Measurements from ENCODE around the gene EXOC5.
"Not testable (repeated sequence)": the region's sequence is repeated elsewhere in the genome, so short reads cannot be mapped to it uniquely, and the experiment has no call there.

Gene EXOC5

DNA sequence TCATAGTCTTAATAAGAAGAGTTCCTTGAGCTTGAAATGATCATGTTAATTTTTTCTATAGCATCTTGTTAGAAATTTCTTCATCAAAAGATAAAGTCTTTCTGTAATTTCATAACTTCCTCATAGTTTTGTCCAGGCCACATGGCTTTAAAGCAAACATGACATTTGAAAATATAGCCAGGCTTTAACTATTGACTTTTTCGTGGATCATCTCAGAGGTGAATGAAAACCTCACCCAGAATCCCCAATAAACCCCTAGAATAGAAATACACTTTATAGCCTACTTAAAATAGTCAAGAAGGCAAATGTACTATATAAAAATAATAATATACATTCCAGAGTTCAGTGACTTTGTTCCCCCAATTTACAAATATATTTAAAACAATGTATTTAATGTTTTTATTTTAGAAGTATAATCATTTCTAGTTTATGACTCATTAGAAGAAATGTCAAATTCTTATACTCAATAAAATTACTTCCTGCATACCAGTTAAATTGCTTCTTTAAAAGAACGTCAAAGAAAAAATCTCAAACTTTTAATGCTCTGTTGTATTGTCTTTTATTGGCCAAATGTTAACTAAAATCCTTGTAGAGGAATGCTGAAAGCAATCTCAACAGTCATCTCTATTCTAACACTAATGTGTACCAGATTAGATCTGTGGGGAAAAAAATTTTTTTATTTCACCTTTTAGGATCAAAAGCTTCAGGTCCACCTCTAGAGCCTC lies 21.6 kb downstream of the EXOC5 start:
- DNase-seq: no peak

DNA sequence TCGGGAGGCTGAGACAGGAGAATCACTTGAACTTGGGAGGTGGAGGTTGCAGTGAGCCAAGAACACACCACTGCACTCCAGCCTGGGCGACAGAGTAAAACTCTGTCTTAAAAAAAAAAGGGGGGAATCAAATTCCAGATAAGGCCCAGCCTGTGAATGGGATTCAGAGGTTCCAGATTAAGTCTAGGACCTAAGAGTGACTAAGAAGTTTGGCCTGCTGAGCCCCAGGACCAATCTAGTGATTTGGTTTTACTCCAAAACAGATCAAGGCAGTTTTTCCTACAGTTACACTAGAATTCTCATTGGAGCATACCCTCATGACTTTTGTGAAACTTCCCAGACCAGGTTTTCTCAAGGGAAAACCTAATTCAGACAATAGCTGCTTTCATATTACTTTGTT lies 22.8 kb downstream of the EXOC5 start:
- no peak for DNase-seq

DNA sequence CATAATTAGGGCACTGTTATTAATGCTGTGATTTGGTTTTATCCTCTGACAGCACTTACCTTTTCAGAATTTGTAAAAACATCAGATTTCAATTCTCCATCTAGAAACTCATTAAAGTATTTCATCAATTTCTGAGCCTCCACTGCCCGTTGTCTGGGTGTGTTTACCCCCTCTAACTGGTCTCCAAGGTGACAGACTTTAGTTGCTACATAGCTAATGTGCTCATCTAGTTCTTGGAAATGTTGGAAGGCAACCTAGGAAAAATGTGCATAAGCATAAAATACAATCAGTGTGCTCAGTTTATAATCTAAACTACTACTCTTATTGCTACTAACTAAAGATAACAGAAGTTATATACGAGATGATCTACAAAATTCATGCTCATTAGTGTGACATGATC lies 24.6 kb downstream of the EXOC5 start:
- no peak for DNase-seq

DNA sequence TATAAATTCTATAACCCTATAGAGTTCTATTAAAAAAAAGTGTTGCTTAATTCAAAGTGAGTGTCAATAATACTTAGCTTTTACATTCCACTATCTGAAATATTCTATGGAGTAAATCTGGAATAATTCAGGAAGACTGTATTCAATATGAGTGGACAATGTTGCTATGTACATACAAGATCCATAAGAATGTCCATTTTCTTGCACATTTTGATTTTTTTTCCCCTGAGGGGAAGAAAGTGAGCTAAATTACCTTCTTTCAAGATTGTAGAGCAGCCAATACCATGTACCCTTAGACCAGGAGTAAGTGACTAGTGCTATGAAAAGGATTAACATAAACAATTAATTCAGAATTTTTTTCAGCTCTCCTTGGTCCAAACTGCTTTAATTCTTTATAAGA lies 25.4 kb downstream of the EXOC5 start:
- no peak for DNase-seq

DNA sequence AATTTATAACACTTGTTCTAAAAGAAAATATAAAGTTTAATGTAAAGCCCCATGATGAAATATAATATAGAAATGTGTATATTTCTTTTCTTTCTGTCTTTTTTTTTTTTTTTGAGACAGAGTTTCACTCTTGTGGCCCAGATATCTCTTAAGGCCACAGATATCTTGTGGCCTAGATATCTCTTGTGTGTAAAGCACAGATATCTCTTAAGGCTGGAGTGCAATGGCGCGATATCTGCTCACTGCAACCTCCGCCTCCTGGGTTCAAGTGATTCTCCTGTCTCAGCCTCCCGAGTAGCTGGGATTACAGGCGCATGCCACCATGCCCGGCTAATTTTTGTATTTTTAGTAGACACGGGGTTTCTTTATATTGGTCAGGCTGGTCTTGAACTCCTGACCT lies 28.6 kb downstream of the EXOC5 start:
- not testable (repeated sequence) for DNase-seq

DNA sequence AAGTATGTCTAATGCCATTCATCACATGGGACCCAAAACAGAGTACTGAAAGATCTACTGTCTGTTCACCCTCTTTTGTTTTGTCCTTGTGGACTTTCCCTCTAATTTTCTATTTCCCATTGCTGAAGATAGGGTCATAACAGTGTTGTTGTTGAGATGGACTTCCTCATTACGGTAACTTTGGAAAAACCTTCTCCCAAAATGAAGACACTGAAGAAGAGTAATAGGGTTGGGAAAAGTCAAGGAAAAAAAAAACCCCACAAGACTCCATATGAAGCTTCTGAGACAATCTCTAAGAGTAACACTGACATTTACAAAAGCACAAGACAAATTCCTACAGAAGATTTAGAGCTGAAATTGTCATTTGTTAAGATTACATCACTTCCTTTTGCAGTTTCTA lies 36.7 kb downstream of the EXOC5 start:
- DNase-seq: no peak

DNA sequence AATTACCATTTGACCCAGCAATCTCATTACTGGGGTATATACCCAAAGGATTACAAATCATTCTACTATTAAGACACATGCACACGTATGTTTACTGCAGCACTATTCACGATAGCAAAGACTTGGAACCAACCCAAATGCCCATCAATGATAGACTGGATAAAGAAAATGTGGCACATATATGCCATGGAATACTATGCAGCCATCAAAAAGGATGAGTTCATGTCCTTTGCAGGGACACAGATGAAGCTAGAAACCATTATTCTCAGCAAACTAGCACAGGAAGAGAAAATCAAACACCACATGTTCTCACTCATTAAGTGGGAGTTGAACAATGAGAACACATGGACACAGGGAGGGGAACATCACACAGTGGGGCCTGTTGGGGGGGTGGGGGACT lies 40.4 kb downstream of the EXOC5 start:
- DNase-seq: not testable (repeated sequence)

DNA sequence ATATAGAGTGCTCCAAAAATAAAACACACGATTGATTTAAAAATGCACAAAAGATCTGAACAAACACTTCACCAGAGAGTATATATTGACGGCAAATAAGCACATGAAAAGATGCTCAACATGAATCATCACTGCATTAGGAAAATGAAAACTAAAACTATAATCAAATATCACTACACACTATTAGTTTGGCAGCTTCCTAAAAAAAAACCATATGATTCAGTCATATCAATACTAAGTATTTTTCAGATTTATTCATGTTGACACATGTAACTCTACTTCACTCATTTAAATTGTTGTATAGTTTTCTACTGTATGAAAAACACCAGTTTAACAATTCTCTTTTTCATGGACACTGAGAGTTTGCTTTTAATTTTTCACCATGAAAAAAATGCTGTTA lies 41.6 kb downstream of the EXOC5 start:
- DNase-seq: no peak

DNA sequence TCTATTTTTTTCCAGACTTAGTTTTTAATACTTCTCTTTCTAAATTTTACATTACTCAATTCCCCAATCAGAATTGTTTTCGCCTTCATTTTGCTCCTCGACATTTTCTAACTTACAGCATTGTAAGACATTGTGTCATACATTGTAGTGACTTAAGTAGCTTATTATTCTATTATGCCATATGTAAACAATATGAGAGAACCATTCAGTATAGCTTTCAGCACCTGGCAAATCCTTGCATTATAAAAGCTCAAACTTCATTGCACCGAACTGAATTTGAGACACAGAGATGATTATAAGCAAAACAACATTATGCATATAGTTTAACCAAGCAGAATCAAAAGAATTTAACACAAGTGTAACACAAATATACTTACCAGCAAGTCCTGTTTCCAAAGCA lies 46.8 kb downstream of the EXOC5 start:
- DNase-seq: no peak

DNA sequence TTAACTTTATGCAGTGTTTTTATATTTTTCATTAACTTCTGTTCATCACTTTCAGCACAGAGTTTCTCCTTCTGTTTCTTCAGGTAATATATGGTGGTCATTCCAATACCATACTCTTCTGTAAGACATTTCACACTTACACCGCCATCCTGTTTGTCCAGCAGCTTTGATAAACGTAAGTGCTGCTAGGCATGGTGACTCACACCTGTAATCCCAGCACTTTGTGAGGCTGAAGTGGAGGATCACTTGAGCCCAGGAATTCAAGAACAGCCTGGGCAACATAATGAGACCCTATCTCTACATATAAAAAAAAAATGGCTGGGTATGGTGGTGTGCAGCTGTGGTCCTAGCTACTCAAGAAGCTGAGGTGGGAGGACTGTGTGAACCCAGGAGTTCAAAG lies 55.8 kb downstream of the EXOC5 start:
- DNase-seq: no peak

DNA sequence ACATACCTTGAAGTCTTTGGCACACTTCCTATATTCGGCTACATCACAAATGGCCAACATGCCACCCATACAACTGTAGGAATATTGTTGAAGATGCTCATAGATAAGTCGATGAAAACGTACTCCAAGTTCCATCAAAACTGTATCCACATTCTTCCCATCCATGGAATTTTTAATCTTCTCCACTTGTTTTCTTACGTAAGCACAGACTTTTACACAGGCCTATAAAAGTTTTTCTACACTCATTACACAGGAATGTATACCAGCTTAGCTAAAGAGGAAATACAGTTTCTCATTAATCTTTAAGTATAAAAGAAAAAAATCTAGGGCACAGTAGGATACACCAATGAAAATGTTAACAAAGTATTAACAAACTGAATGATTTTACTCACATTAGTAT lies 59.1 kb downstream of the EXOC5 start:
- DNase-seq: no peak

DNA sequence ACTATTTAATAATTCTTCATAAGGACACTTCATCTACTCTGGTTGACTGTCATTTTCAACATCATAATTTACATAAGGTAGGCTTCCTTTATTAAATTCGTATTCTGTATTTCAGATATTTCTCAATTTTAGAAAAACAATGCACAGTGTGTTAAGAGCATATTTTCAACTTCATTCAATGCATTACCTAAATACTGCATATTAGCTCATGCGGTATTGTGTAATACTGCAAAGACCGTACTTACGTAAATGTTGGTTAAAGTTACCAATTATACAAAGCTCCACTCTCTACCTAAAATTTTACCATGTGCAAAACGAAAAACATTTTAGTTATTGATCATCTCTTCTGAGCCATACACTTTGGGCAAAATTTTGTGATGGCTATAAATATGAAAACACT lies 62.8 kb downstream of the EXOC5 start:
- DNase-seq: no peak

DNA sequence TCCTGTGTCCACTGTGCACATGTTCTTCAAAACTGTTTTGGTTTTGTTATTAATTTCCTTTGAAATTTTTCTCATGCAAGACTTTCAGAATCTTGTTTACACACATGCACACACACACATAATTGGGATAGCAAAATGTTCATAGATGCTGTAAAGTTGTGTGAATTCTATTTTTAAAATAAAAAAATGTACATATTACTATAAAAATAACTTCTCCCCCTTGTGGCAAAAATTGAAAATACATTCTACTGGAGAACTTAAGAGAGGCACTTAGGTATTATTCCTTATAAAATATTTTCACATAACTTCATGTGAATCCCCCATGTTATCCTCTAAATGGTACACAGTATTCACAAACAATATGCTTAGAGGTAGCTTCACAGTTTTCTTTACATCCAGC lies 66.0 kb downstream of the EXOC5 start:
- DNase-seq: not testable (repeated sequence)

DNA sequence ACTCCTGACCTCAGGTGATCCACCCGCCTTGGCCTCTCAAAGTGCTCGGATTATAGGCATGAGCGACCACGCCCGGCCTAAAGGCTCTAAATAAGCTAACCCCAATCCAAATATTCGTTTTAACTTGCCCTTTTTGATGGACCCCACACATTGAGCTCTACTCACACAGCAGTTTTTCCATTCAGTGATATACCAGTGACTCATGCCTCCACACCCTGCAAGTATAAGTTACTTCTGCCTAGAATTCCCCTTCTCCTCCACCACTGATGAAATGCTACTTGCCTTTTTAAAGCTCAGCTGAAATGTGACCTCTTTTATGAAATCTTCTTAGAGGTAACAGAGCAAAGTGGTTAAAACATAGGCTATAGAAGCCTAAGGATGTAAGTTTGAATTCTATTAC lies 68.8 kb downstream of the EXOC5 start:
- DNase-seq: no peak

DNA sequence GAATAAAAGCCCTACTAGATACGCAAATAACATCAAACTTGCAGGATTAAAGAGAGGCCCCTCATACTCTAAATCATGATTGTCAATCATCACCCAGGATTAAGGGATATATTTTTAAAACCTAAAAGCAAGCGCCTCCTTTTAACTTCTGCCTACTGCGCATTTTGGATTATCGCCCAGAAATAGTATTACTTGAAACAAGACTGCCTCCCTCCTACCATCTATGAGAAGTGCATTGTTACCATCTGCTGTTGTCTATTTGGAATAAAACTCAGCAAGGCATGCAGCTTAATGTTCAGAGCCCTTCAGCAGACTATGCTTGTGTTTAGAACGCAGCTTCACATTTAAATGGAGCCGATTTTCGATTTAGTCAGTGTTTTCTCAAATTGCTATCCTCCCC lies 79.6 kb downstream of the EXOC5 start:
- DNase-seq: peak; percentile 71

DNA sequence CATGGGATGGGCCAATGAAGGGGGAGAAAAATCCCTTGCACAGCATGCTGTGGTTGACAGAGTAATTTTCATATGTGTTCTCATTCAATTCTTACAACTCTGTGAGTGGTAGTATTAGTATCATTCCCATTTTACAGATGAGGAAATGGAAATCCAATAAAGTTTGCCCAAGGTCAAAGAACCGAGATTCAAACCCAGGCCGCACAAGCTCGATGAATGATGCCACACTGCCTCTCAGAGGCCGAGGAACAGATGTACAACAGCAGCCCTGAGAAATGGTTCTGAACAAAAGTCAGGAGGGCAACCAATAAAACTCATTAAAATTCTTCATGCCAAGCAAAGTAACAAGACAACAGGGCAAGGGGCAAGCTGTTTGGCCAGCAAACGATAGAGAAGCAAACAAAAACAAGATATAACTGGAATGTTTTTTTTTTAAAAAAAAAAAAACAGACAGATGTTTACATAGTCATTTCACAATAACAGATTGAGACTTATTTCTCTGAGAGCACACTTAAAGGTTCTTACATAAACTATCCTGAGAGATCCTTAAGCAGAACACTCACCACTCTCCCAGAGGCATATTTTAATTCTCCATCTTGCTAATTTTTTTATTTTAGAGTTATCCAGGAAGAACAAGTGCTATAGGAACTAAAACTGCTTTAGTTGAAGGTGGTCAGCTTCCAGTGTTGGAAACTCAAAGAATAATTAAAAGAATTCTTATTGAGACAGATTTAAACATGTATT lies 85.8 kb downstream of the EXOC5 start:
- DNase-seq: peak; percentile 31

DNA sequence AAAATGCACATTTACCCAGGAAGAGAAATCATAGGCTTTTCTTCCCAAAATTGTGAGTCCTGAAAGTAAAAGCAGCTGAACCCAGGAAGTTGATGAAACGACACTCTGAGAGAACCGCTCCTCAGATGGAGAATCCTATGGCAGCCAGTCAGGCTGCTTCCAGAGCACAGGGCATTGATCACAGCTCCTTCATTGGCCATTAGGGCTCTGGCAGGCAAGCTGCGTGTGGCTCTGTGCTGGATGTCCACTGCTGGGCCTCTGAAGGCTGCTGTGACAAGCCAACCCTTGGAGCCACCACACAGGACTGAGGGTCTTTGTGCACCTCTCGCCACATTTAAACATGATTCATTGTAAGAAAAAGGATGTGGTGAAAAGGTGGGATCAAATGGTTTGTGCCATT lies 89.4 kb downstream of the EXOC5 start:
- no peak for DNase-seq

DNA sequence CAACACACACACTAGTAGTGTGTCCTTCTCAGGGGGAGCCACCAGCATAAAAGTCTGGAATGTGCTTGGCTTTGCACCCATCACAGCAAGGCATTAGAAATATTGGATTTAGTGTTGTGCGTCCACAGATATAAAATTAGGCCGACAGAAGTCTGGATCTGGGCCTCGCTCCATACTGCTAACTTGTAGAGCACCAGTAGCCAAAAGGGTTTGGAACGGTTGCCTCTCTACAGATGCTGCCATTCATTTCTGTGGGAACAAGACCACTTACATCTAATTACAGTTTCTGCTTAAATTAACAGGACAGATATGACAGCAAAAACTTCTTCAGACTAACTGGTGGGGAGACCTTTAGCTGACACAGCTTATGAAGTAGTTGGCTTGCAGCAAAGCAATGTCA lies 94.2 kb downstream of the EXOC5 start:
- DNase-seq: peak; percentile 7

DNA sequence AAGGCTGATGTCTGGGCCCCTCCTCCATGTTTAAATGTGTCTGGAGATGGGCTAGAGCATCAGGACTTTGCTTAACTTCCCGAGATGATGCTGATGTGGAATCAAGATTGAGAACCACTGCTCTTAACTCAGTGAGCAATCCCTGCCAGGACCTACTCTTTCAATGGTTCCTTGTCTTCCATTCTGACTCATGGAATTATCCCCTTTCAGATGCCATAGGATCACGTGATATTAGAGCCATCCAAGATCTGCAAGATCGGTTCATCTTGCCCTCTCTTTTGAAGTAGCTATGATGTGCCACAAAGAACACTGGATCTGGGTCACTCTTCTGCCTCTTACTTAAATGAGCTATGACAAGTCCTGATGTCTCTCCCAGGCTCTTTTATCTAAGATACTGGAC lies 96.8 kb downstream of the EXOC5 start:
- no peak for DNase-seq

DNA sequence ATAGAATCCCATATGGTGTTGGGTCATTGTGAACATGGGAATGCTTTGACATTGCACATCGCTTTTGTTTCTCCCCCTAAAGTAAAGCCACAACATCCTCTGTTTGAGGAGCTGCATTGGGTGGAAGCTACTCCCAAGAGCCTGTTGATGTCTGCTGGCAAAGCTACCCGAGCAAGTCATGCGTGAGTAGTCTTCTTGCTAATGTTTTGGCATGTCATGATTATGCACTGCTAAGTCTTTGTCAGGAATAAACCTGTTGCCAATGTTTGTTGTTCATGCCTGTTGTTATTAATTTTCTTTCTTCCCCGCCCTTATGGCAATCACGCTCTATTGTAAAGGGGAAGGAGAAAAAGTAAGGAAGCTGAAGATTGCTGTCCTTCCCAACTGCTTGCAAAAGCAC lies 97.3 kb downstream of the EXOC5 start:
- peak; percentile 51 for DNase-seq

DNA sequence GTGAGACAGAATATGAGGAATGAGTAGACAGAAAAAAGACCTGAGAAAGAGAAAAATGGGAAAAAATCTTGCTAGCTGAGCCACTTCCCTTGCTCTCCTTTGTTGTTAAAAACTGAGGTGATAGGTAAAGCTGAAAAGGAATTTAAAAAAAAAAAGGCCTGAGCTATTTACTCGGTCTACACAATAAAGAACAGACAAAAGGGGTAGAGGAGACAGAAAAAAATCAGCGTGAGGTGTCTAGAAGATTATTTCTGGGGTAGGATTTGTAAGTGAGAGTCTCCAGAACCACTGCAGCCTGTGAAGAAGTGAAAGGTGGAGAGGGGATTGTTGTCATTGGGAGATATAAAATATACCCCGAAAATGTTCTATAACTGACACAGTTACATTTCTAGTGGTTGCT lies 98.8 kb downstream of the EXOC5 start:
- DNase-seq: no peak

DNA sequence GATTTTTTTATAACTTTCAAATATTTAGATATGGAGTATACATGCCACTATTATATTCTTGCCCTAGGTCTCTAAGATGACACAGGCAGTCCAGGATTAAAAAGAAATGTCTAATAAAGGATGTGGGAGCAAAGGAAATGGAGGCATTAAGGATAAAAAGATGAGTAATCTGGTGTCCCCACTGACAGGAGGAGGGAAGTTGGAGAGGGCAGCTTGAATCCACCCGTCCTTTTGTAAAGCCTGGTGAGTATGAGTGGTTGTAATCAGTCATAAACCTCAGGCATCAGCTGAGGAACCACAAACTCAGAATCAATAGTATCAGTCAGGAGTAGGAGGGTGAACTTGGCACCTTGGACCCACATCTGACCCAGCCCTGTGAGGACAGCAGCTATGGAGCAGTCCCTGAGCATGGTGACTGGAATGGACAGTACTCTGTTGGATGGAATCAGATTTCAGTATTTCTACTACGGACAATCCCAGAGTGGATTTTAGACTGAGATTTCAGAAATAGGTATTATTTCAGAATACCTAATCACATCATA lies 100.5 kb downstream of the EXOC5 start:
- no peak for DNase-seq

DNA sequence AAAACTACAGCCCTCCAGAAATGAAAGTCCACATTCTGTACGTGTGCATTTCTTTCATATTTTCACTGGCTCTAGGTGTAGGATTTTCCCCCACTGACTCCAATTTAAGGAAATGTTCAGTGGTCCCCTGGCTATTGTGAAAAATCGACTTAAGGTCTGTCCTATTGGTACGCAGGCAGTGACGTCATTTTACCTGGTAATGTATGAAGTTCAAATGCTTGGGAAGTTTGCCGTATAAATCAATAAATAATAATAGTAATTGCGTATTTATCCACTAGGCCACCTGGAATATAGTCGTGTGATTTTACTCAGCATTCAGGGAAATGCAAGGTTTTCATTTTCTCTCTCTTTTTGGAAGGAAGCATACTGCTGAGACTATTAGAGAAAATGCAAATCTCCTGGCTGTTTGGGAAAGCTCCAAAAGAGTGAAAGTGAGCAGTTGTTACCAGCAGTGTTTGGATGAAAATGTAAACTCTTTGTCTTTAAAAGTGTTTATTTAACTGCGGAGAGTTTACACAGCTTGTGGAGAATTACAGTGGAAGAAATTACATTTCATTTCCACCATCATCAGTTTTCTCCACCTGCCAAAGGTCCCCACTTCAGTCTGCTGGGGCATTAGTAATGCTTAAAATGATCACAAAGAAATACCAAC lies 107.0 kb downstream of the EXOC5 start:
- DNase-seq: no peak

DNA sequence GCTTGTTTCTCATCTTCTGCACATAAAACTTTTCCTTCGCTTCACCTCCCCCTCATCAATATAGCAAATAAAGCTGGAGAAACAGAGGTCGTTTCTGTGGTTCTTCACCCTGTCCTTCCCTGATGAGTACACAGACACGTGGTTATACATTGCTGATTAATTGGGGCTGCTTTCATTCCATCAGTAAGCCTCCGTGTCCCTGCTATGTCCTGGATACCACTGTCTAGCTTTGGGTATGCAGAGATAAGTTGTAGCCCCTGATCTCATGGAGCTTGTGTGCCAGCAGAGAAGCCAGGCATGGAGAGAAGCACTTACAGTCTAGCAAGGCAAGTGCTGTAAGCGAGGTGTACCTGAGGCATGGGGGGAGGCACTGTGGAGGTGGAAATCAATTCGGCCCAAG lies 108.4 kb downstream of the EXOC5 start:
- DNase-seq: no peak

Data from eye (tissue), 1 donor.